Frontal cortex (tissue), 4 donors: ENCODE data around the gene SLC19A2. TPM values are rescaled to one million over a fixed set of nuclear protein-coding genes. Genes with fewer than 3 reads are reported as not detected.

ENCODE experiments used
- DNase-seq, 2 donors: peaks; one replicate each; pipeline ENCODE4 v3.0.0; 2012; ENCODE audit warnings: low spot score in 2 of 2
- FAIRE-seq: peaks from 2 replicates; lab custom pipeline; 2012; peaks lifted over from hg19 to GRCh38; lab: Jason Lieb, UNC
- total RNA-seq: library from RNA; depleted of rRNA; stranded (reverse); fragments of >200 nt; gene quantifications from one replicate; pipeline ENCODE4 v1.2.3, GENCODE V29; 2014
- donor health status: control.
- donor health status: control.
- donor health status: control.

SLC19A2 gene
- total RNA-seq, 1 donor from 2014 or later, result 23.6 TPM

- FAIRE-seq (no peak), DNase-seq (no peak)
These were observed 2.2 kb downstream of the SLC19A2 start for GRCh38 chr1:169483500-169483966.

- DNase-seq (no peak), FAIRE-seq (no peak)
These were observed 6.2 kb downstream of the SLC19A2 start for GRCh38 chr1:169479363-169480066.

- DNase-seq (no peak), FAIRE-seq (no peak)
These were observed 7.6 kb downstream of the SLC19A2 start for GRCh38 chr1:169478094-169478672.

GRCh38 chr1:169475806-169476387, 9.8 kb downstream of the SLC19A2 start:
- DNase-seq (no peak), FAIRE-seq (no peak)

- FAIRE-seq, result no peak
These were observed 11.3 kb downstream of the SLC19A2 start for GRCh38 chr1:169474302-169474995.

GRCh38 chr1:169473347-169473746, 12.4 kb downstream of the SLC19A2 start:
- DNase-seq (no peak), FAIRE-seq (no peak)

More at GRCh38 chr1:169474302-169474995, 11.3 kb downstream of the SLC19A2 start:
- no peak for DNase-seq

GRCh38 chr1:169472738-169473137, 13.0 kb downstream of the SLC19A2 start:
- no peak for DNase-seq
- FAIRE-seq, result no peak

GRCh38 chr1:169468982-169469381, 16.8 kb downstream of the SLC19A2 start:
- FAIRE-seq, result no peak

GRCh38 chr1:169466259-169467230, 19.2 kb downstream of the SLC19A2 start:
- DNase-seq (no peak), FAIRE-seq (no peak)

More at GRCh38 chr1:169468982-169469381, 16.8 kb downstream of the SLC19A2 start:
- no peak for DNase-seq

- no peak for DNase-seq
- FAIRE-seq, result no peak
These were observed 20.5 kb downstream of the SLC19A2 start for GRCh38 chr1:169465281-169465680.

GRCh38 chr1:169462385-169462784, 23.4 kb downstream of the SLC19A2 start:
- FAIRE-seq (no peak), DNase-seq (no peak)

GRCh38 chr1:169461390-169462000, 24.2 kb downstream of the SLC19A2 start:
- FAIRE-seq, result no peak
- no peak for DNase-seq

GRCh38 chr1:169460191-169460833, 25.4 kb downstream of the SLC19A2 start:
- FAIRE-seq (no peak), DNase-seq (no peak)

- FAIRE-seq (no peak), DNase-seq (no peak)
These were observed 28.3 kb downstream of the SLC19A2 start for GRCh38 chr1:169457443-169457842.

- DNase-seq (no peak), FAIRE-seq (no peak)
These were observed 29.7 kb downstream of the SLC19A2 start for GRCh38 chr1:169456029-169456428.

GRCh38 chr1:169452921-169453320, 32.8 kb downstream of the SLC19A2 start:
- no peak for DNase-seq

GRCh38 chr1:169451218-169451824, 34.4 kb downstream of the SLC19A2 start:
- DNase-seq, result no peak
- FAIRE-seq, result no peak

More at GRCh38 chr1:169452921-169453320, 32.8 kb downstream of the SLC19A2 start:
- no peak for FAIRE-seq

GRCh38 chr1:169443923-169444322, 41.8 kb downstream of the SLC19A2 start:
- no peak for FAIRE-seq

More at GRCh38 chr1:169443923-169444322, 41.8 kb downstream of the SLC19A2 start:
- no peak for DNase-seq
